Neural progenitor cell (in vitro differentiated cells): ENCODE measurements around the gene DCTN5. TPM values are rescaled to one million over a fixed set of nuclear protein-coding genes. Genes with fewer than 3 reads are reported as not detected.
"Not testable (repeated sequence)": the region's sequence is repeated elsewhere in the genome, so short reads cannot be mapped to it uniquely, and the experiment has no call there.

Experiments
- DNase-seq: peaks from one replicate; pipeline ENCODE4 v3.0.0-alpha.2; 2016; ENCODE audit warnings: low spot score
- H2AFZ ChIP-seq: fragments of 200-600 bp; sonication (generic); replicated peaks from 2 replicates; pipeline ENCODE4 v1.6.1; 2016; ENCODE audit warnings: antibody characterized with exemption
- H3F3A ChIP-seq: fragments of 200-600 bp; sonication (generic); 2 replicates; pipeline ENCODE4 v1.6.1; 2016; ENCODE audit warnings: antibody characterized with exemption, low read depth
- H3K27ac ChIP-seq: fragments of 200-600 bp; sonication (generic); 2 replicates; pipeline ENCODE4 v1.5.1; 2016; ENCODE audit warnings: mild to moderate bottlenecking
- H3K27me3 ChIP-seq: fragments of 200-600 bp; sonication (generic); 2 replicates; pipeline ENCODE4 v1.6.1; 2016; ENCODE audit warnings: mild to moderate bottlenecking, moderate library complexity
- H3K36me3 ChIP-seq: fragments of 200-600 bp; sonication (generic); 2 replicates; pipeline ENCODE4 v1.5.1; 2016
- H3K4me1 ChIP-seq: fragments of 200-600 bp; sonication (generic); 2 replicates; pipeline ENCODE4 v1.6.1; 2016; ENCODE audit warnings: mixed run types
- H3K4me2 ChIP-seq: fragments of 200-600 bp; sonication (generic); 2 replicates; pipeline ENCODE4 v1.6.1; 2016
- H3K4me3 ChIP-seq: fragments of 200-600 bp; sonication (generic); 2 replicates; pipeline ENCODE4 v1.5.1; 2016
- H3K79me2 ChIP-seq: fragments of 200-600 bp; sonication (generic); 2 replicates; pipeline ENCODE4 v1.6.1; 2016; ENCODE audit warnings: low read depth
- H3K9ac ChIP-seq: fragments of 200-600 bp; sonication (generic); 2 replicates; pipeline ENCODE4 v1.6.1; 2016
- H3K9me3 ChIP-seq: fragments of 200-600 bp; sonication (generic); 2 replicates; pipeline ENCODE4 v1.5.1; 2016; ENCODE audit warnings: low read depth
- H4K20me1 ChIP-seq: fragments of 200-600 bp; sonication (generic); 2 replicates; pipeline ENCODE4 v1.6.1; 2016; ENCODE audit warnings: low read depth
- H3K27ac Mint-ChIP-seq: 3 replicates; pipeline ENCODE4 v1.8.0; 2021; ENCODE audit warnings: mixed read lengths
- H3K27me3 Mint-ChIP-seq: 2 replicates; pipeline ENCODE4 v1.8.0; 2022; ENCODE audit warnings: low read depth, mild to moderate bottlenecking, inconsistent platforms, moderate library complexity, mixed read lengths; ENCODE audit not compliant: insufficient read depth
- H3K36me3 Mint-ChIP-seq: 3 replicates; pipeline ENCODE4 v1.8.0; 2021; ENCODE audit warnings: mixed read lengths
- H3K4me1 Mint-ChIP-seq: 3 replicates; pipeline ENCODE4 v1.8.0; 2021; ENCODE audit warnings: mixed read lengths
- H3K4me3 Mint-ChIP-seq: 3 replicates; pipeline ENCODE4 v1.8.0; 2021; ENCODE audit warnings: mild to moderate bottlenecking, moderate library complexity, mixed read lengths
- H3K9me3 Mint-ChIP-seq: 3 replicates; pipeline ENCODE4 v1.8.0; 2020; ENCODE audit warnings: mixed read lengths
- EZH2 ChIP-seq: fragments of 200-600 bp; sonication (generic); IDR thresholded peaks from 2 replicates; pipeline ENCODE4 v1.6.1; 2017; ENCODE audit warnings: antibody characterized with exemption, mild to moderate bottlenecking, moderate library complexity
- EZH2phosphoT487 ChIP-seq: fragments of 200-600 bp; sonication (generic); IDR thresholded peaks from 2 replicates; pipeline ENCODE4 v1.6.1; 2017; ENCODE audit warnings: antibody characterized with exemption
- total RNA-seq: library from RNA; depleted of rRNA; stranded (reverse); fragments of >200 nt; gene quantifications from 2 replicates; pipeline ENCODE4 v1.2.3, GENCODE V29; 2015; ENCODE audit warnings: low replicate concordance
- TF ChIP-seq, protein P1 (sequence below): fragments of 200-600 bp; sonication (generic); IDR thresholded peaks from 2 replicates; pipeline ENCODE4 v1.5.1; 2017; ENCODE audit warnings: antibody characterized with exemption, mild to moderate bottlenecking

The DCTN5 gene
- total RNA-seq, 1 donor from 2014 or later, result 35.7 TPM

DNA sequence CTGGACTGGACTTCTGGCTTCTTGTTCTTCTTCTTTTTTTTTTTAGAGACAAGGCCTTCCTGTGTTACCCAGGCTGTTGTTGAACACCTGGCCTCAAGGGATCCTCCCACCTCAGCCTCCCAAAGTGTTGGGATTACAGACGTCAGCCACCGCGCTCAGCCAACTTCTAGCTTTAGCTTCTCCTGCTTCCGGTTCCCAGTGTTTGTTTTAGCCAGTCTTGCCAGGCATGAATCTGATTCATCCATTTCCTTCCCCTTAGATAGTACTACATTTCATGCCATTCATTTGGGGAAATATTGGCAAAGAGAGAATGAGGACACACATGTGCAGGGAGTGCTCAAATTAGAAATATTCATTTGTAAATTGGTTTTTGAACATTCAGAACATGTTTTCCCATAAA, 33.1 kb upstream of the DCTN5 start:
- Histone ChIP-seq H3K9me3 (no peaks in the 10 kb centered on the region), H3F3A (no peaks in the 10 kb centered on the region), H2AFZ (no peak overlapping the region), H3K27me3 (no peaks in the 10 kb centered on the region), H3K36me3 (no peaks in the 10 kb centered on the region), H3K9ac (no peak overlapping the region), H3K79me2 (no peaks in the 10 kb centered on the region), H3K27ac (no peak overlapping the region), H4K20me1 (no peaks in the 10 kb centered on the region), H3K4me2 (no peak overlapping the region), H3K4me1 (no peaks in the 10 kb centered on the region), H3K4me3 (no peak overlapping the region)
- no peaks in the 10 kb centered on the region for H3K4me1 Mint-ChIP-seq
- no peak overlapping the region for H3K27ac Mint-ChIP-seq
- peaks cover 3% of the 10 kb centered on the region for H3K36me3 Mint-ChIP-seq
- no peak overlapping the region for H3K4me3 Mint-ChIP-seq
- no peak for TF ChIP-seq EZH2
- no peak for TF ChIP-seq EZH2phosphoT487
- TF ChIP-seq, protein P1, sequence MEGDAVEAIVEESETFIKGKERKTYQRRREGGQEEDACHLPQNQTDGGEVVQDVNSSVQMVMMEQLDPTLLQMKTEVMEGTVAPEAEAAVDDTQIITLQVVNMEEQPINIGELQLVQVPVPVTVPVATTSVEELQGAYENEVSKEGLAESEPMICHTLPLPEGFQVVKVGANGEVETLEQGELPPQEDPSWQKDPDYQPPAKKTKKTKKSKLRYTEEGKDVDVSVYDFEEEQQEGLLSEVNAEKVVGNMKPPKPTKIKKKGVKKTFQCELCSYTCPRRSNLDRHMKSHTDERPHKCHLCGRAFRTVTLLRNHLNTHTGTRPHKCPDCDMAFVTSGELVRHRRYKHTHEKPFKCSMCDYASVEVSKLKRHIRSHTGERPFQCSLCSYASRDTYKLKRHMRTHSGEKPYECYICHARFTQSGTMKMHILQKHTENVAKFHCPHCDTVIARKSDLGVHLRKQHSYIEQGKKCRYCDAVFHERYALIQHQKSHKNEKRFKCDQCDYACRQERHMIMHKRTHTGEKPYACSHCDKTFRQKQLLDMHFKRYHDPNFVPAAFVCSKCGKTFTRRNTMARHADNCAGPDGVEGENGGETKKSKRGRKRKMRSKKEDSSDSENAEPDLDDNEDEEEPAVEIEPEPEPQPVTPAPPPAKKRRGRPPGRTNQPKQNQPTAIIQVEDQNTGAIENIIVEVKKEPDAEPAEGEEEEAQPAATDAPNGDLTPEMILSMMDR, result no peak
- no peaks in the 10 kb centered on the region for H3K27me3 Mint-ChIP-seq
- no peak for DNase-seq
- no peaks in the 10 kb centered on the region for H3K9me3 Mint-ChIP-seq

DNA sequence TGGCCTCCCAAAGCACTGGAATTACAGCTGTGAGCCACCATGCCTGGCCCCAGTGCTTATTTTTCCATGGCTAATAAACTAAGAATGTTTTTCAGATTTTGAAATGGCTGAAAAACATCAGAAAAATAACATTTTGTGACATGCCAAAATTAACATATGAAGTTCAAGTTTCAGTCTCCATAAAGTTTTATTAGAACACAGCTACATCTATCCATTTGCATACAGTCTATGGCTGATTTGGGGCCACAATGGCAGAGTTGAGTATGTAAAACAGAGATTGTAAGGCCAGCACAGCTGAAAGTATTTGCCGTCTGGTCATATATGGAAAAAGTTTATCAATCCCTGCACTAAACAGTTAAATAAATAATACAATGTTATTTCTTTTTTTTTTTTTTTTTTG, 31.3 kb upstream of the DCTN5 start:
- Histone ChIP-seq H3K9ac (no peak overlapping the region), H3F3A (no peaks in the 10 kb centered on the region), H2AFZ (no peak overlapping the region), H3K27me3 (no peaks in the 10 kb centered on the region), H3K27ac (no peak overlapping the region), H3K4me1 (no peaks in the 10 kb centered on the region), H3K4me3 (no peak overlapping the region), H3K4me2 (no peak overlapping the region), H4K20me1 (no peaks in the 10 kb centered on the region), H3K9me3 (no peaks in the 10 kb centered on the region), H3K36me3 (no peaks in the 10 kb centered on the region), H3K79me2 (no peaks in the 10 kb centered on the region)
- no peak overlapping the region for H3K27ac Mint-ChIP-seq
- TF ChIP-seq EZH2, result no peak
- no peak for TF ChIP-seq EZH2phosphoT487
- TF ChIP-seq, protein P1, result no peak
- H3K36me3 Mint-ChIP-seq, result peaks cover 5% of the 10 kb centered on the region
- H3K4me1 Mint-ChIP-seq, result no peaks in the 10 kb centered on the region
- H3K9me3 Mint-ChIP-seq, result no peaks in the 10 kb centered on the region
- no peak for DNase-seq
- no peak overlapping the region for H3K4me3 Mint-ChIP-seq
- no peaks in the 10 kb centered on the region for H3K27me3 Mint-ChIP-seq

DNA sequence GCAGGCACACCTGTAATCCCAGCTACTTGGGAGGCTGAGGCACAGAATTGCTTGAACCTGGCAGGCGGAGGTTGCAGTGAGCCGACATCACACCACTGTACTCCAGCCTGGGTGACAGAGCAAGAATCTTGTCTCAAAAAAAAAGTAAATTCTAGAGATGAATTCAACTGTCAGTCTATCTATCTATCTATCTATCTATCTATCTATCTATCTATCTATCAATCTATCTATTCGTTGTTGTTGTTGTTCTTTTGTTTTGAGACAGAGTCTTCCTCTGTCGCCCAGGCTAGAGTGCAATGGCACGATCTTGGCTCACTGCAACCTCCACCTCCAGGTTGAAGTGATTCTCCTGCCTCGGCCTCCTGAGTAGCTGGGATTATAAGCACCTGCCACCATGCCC, 30.4 kb upstream of the DCTN5 start:
- H3K79me2 ChIP-seq, H3K9me3 ChIP-seq, H3K36me3 Mint-ChIP-seq, H3K36me3 ChIP-seq, H3K27ac ChIP-seq, DNase-seq, H3K4me1 Mint-ChIP-seq, H3K27me3 ChIP-seq, H3K4me1 ChIP-seq, H3F3A ChIP-seq, H4K20me1 ChIP-seq, H3K4me3 ChIP-seq, H3K27ac Mint-ChIP-seq, H3K27me3 Mint-ChIP-seq, H3K4me3 Mint-ChIP-seq, H2AFZ ChIP-seq, H3K9me3 Mint-ChIP-seq, H3K9ac ChIP-seq, H3K4me2 ChIP-seq: not testable (repeated sequence)

DNA sequence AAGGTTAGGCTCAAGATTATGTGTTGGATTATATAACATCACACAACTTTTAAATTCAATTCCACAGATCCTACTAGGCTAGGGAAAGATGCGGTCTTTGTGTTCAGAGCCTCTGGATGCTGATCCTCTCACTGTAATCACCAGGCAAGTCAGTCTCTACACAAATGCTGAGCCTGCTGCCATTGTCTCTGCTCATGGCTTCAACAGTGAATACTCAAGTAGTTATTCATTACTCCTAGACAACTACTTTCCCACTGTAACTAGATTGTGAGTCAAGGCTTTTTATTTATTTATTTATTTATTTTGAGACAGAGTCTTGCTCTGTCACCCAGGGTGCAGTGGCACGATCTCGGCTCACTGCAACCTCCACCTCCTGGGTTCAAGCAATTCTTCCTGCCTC, 29.3 kb upstream of the DCTN5 start:
- no peak for DNase-seq
- no peak overlapping the region for H3K27ac Mint-ChIP-seq
- Histone ChIP-seq H3K4me1 (no peaks in the 10 kb centered on the region), H3K4me2 (no peak overlapping the region), H4K20me1 (no peaks in the 10 kb centered on the region), H3K79me2 (no peaks in the 10 kb centered on the region), H3K9ac (no peak overlapping the region), H3K27ac (no peak overlapping the region), H3K27me3 (no peaks in the 10 kb centered on the region), H3K9me3 (no peaks in the 10 kb centered on the region), H3F3A (no peaks in the 10 kb centered on the region), H2AFZ (no peak overlapping the region), H3K36me3 (no peaks in the 10 kb centered on the region), H3K4me3 (no peak overlapping the region)
- peaks cover 10% of the 10 kb centered on the region for H3K36me3 Mint-ChIP-seq
- H3K4me3 Mint-ChIP-seq, result no peak overlapping the region
- H3K27me3 Mint-ChIP-seq, result no peaks in the 10 kb centered on the region
- no peaks in the 10 kb centered on the region for H3K9me3 Mint-ChIP-seq
- TF ChIP-seq, protein P1, result no peak
- TF ChIP-seq EZH2phosphoT487 (no peak), EZH2 (no peak)
- no peaks in the 10 kb centered on the region for H3K4me1 Mint-ChIP-seq
